Mucosa of rectum (tissue), 2 donors: ENCODE results near the gene FXYD3.

Source experiments
- H3K27ac ChIP-seq, 2 donors: one replicate each; pipeline ENCODE4 v1.7.0; 2013; ENCODE audit warnings: inconsistent platforms in 2 of 2, low read depth in 2 of 2, low read length in 2 of 2
- H3K27me3 ChIP-seq, 2 donors: one replicate each; pipeline ENCODE4 v1.7.0; 2013; ENCODE audit warnings: low read length in 2 of 2; ENCODE audit not compliant: control insufficient read depth in 2 of 2, insufficient read depth in 2 of 2
- H3K36me3 ChIP-seq, 2 donors: one replicate each; pipeline ENCODE4 v1.7.0; 2013; ENCODE audit warnings: low read length in 2 of 2; ENCODE audit not compliant: control insufficient read depth in 2 of 2, insufficient read depth in 2 of 2
- H3K4me1 ChIP-seq, 2 donors: one replicate each; pipeline ENCODE4 v1.7.0; 2013; ENCODE audit warnings: low read length in 2 of 2, mild to moderate bottlenecking in 1 of 2; ENCODE audit not compliant: control insufficient read depth in 2 of 2, insufficient read depth in 2 of 2
- H3K4me3 ChIP-seq, 2 donors: one replicate each; pipeline ENCODE4 v1.7.0; 2013; ENCODE audit warnings: low read length in 2 of 2
- H3K9ac ChIP-seq, 2 donors: one replicate each; pipeline ENCODE4 v1.7.0; 2013; ENCODE audit warnings: low read length in 2 of 2, low read depth in 1 of 2, mild to moderate bottlenecking in 1 of 2
- H3K9me3 ChIP-seq, 2 donors: one replicate each; pipeline ENCODE4 v1.7.0; 2013; ENCODE audit warnings: low read length in 2 of 2; ENCODE audit not compliant: control insufficient read depth in 2 of 2
- donor health status: healthy.
- donor health status: Normal muscosa, but diverticular disease.

FXYD3 gene

GRCh38 chr19:35166100-35167063 lies 50.8 kb downstream of the FXYD3 start:
- peaks cover 6 to 34% of the 10 kb centered on the region in 2 donors for H3K36me3 ChIP-seq
- no peak overlapping the region for H3K27ac ChIP-seq
- H3K4me3 ChIP-seq = no peak overlapping the region
- H3K9ac ChIP-seq = no peak overlapping the region
- H3K27me3 ChIP-seq = no peaks in the 10 kb centered on the region
- H3K4me1 ChIP-seq = peaks cover 0 to 3% of the 10 kb centered on the region in 2 donors
- H3K9me3 ChIP-seq = no peaks in the 10 kb centered on the region

GRCh38 chr19:35167251-35168119 lies 51.9 kb downstream of the FXYD3 start:
- peaks cover 0 to 3% of the 10 kb centered on the region in 2 donors for H3K4me1 ChIP-seq
- no peak overlapping the region for H3K27ac ChIP-seq
- no peaks in the 10 kb centered on the region for H3K9me3 ChIP-seq
- H3K27me3 ChIP-seq = no peaks in the 10 kb centered on the region
- H3K4me3 ChIP-seq = no peak overlapping the region
- H3K36me3 ChIP-seq = peaks cover 6 to 26% of the 10 kb centered on the region in 2 donors
- no peak overlapping the region for H3K9ac ChIP-seq

DNA sequence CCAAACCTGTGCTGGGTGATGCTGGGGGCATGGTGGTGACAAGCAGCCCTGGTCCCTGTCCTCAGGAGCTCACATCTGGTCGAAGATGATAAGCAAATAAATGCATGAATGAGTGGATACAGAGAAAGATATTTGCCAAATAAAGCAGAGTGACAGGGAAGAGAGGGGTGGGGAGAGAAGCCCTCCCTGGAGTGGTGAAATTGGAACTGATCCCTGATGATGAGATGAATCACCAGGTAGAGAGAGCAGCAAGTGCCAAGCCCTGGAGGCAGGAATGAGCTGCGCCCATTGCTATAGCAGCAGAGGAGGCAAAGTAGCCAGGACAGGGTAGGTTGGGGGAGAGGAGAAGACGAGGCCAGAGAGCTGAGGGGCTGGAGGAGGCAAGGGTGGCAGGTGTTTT lies 52.6 kb downstream of the FXYD3 start:
- no peak overlapping the region for H3K9ac ChIP-seq
- H3K4me1 ChIP-seq = peaks cover 0 to 3% of the 10 kb centered on the region in 2 donors
- no peak overlapping the region for H3K4me3 ChIP-seq
- H3K9me3 ChIP-seq = no peaks in the 10 kb centered on the region
- H3K36me3 ChIP-seq = peaks cover 6 to 21% of the 10 kb centered on the region in 2 donors
- H3K27ac ChIP-seq = no peak overlapping the region
- H3K27me3 ChIP-seq = no peaks in the 10 kb centered on the region

GRCh38 chr19:35169221-35169995 lies 53.8 kb downstream of the FXYD3 start:
- Histone ChIP-seq H3K9ac (no peak overlapping the region), H3K4me1 (peaks cover 0 to 3% of the 10 kb centered on the region in 2 donors), H3K4me3 (no peak overlapping the region), H3K9me3 (no peaks in the 10 kb centered on the region), H3K27me3 (no peaks in the 10 kb centered on the region), H3K36me3 (peaks cover 1 to 14% of the 10 kb centered on the region in 2 donors), H3K27ac (no peak overlapping the region)

DNA sequence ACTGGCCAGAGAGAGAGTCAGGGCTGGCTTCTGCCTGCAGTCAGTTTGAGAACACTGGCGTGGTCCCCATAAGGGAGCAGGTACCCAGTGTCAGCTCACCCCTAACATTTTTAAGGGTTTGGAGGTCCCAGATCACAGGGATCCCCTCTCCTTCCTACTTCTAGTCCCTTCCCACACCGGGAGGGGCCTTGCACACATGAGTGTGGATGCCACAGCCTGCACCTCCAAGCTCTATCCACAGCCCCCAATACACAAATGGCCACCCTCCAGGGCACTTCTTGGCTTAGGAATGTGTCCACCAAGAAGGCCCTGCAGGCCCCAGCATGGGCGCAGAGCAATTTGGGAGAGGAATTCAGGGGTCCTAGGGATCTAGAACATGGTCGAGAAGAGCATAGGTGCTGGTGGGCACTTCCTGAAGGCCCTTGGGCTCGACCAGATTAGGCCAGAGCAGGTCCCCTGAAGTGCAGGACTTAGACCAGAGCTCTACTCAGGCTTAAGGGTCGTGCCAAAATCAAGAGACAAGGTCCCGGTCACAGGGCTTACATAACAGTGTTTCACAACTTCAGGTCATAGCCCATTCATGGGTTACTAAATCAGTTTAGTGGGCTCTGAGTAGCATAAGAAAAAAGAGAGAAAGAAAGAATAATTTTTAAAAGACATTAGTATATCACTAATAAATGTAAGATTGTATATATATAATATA lies 54.9 kb downstream of the FXYD3 start:
- Histone ChIP-seq H3K36me3 (peaks cover 0 to 11% of the 10 kb centered on the region in 2 donors), H3K9me3 (no peaks in the 10 kb centered on the region), H3K9ac (no peak overlapping the region), H3K27ac (no peak overlapping the region), H3K4me3 (no peak overlapping the region), H3K27me3 (no peaks in the 10 kb centered on the region), H3K4me1 (peaks cover 0 to 3% of the 10 kb centered on the region in 2 donors)

DNA sequence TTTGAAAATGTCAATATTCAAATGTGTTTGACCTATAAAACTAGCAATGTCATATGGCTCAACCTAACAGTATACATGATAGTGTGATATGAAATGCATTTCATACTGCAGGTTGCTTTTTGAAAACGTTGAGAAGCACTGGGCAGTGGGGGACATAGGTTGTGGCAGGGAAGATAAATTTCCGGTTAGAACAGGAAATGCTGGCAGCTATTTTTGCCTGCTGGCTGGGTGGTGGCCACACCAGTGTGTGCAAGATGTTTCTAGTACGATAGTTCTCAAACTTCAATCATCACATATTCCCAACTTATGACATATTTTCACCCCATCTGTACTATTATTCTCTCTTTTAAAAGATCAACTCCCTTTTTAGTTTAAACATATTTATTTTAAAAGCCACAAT lies 56.1 kb downstream of the FXYD3 start:
- Histone ChIP-seq H3K9ac (no peak overlapping the region), H3K4me3 (no peak overlapping the region), H3K27ac (no peak overlapping the region), H3K4me1 (peaks cover 0 to 3% of the 10 kb centered on the region in 2 donors), H3K9me3 (no peaks in the 10 kb centered on the region), H3K36me3 (no peaks in the 10 kb centered on the region), H3K27me3 (no peaks in the 10 kb centered on the region)
